SU-DHL-6 (cell line): ENCODE data around the gene MGME1.

Experiments
- H2AFZ ChIP-seq: fragments of 200-600 bp; sonication (generic); 2 replicates; pipeline ENCODE4 v1.6.1; 2014; ENCODE audit warnings: low read depth, mild to moderate bottlenecking, moderate library complexity, mixed read lengths, antibody characterized with exemption, low read length; ENCODE audit not compliant: severe bottlenecking
- H3F3A ChIP-seq: fragments of 200-600 bp; shearing (Covaris generic); 2 replicates; pipeline ENCODE4 v1.6.0; 2016; ENCODE audit warnings: antibody characterized with exemption, mild to moderate bottlenecking; ENCODE audit not compliant: insufficient read depth
- H3K27ac ChIP-seq: fragments of 200-600 bp; sonication (generic); 2 replicates; pipeline ENCODE4 v1.5.1; 2016; ENCODE audit warnings: low read depth, mild to moderate bottlenecking, low read length, moderate library complexity, mixed read lengths
- H3K27me3 ChIP-seq: fragments of 200-600 bp; sonication (generic), shearing (Covaris generic); 2 replicates; pipeline ENCODE4 v1.6.0; 2014; ENCODE audit warnings: mild to moderate bottlenecking, low read length
- H3K36me3 ChIP-seq: fragments of 200-600 bp; sonication (generic); 2 replicates; pipeline ENCODE4 v1.6.1; 2014; ENCODE audit warnings: mild to moderate bottlenecking, low read length, mixed read lengths
- H3K4me2 ChIP-seq: fragments of 300-600, 200-600 bp; shearing (Covaris generic), sonication (generic); 2 replicates; pipeline ENCODE4 v1.6.0; 2014; ENCODE audit warnings: low read length, low read depth, mild to moderate bottlenecking; ENCODE audit not compliant: poor library complexity, severe bottlenecking
- H3K4me3 ChIP-seq: fragments of 200-600 bp; sonication (generic); 2 replicates; pipeline ENCODE4 v1.5.1; 2014; ENCODE audit warnings: antibody characterized with exemption, low read length, mild to moderate bottlenecking, mixed read lengths; ENCODE audit not compliant: insufficient read depth, poor library complexity, severe bottlenecking
- H3K79me2 ChIP-seq: fragments of 200-600 bp; sonication (generic); 2 replicates; pipeline ENCODE4 v1.6.1; 2014; ENCODE audit warnings: mild to moderate bottlenecking, low read length, moderate library complexity; ENCODE audit not compliant: insufficient read depth
- H3K9ac ChIP-seq: fragments of 200-600 bp; sonication (generic); 2 replicates; pipeline ENCODE4 v1.7.0; 2014; ENCODE audit warnings: mild to moderate bottlenecking, low read length
- H3K9me2 ChIP-seq: fragments of 200-600 bp; sonication (generic); replicated peaks from 2 replicates; pipeline ENCODE4 v1.6.1; 2014; ENCODE audit warnings: low read length; ENCODE audit not compliant: insufficient read depth
- H3K9me3 ChIP-seq: fragments of 200-600 bp; sonication (generic); 2 replicates; pipeline ENCODE4 v1.6.1; 2014; ENCODE audit warnings: low read length, mixed read lengths; ENCODE audit not compliant: insufficient read depth
- H4K20me1 ChIP-seq: fragments of 200-600 bp; sonication (generic); 2 replicates; pipeline ENCODE4 v1.6.1; 2014; ENCODE audit warnings: low read depth, mild to moderate bottlenecking, antibody characterized with exemption, low read length, moderate library complexity, mixed read lengths
- CTCF ChIP-seq: fragments of 200-600 bp; sonication (generic); IDR thresholded peaks from one replicate; pipeline ENCODE4 v1.5.1; 2017; ENCODE audit warnings: antibody characterized with exemption, mild to moderate bottlenecking, low read length, moderate library complexity; ENCODE audit not compliant: insufficient read depth, poor library complexity, severe bottlenecking
- EZH2phosphoT487 ChIP-seq: fragments of 200-600 bp; sonication (generic), shearing (Covaris generic); conservative IDR thresholded peaks from 2 replicates; pipeline ENCODE4 v1.6.1; 2018; ENCODE audit warnings: mild to moderate bottlenecking, antibody characterized with exemption, low read length, moderate library complexity, mixed read lengths

The MGME1 gene

GRCh38 chr20:17963114-17963897, 5.5 kb upstream of the MGME1 start:
- peak overlapping the region; percentile 99 for H3K9ac ChIP-seq
- TF ChIP-seq CTCF (no peak), EZH2phosphoT487 (no peak)
- peaks cover 27% of the 10 kb centered on the region for H3K36me3 ChIP-seq
- peak overlapping the region; percentile 93 for H3K4me3 ChIP-seq
- no peaks in the 10 kb centered on the region for H3K27me3 ChIP-seq
- H3K9me3 ChIP-seq, result no peaks in the 10 kb centered on the region
- H3K27ac ChIP-seq, result peak overlapping the region; percentile 96
- peak overlapping the region; percentile 80 for H3K4me2 ChIP-seq
- H2AFZ ChIP-seq, result no peak overlapping the region
- peaks cover 62% of the 10 kb centered on the region for H3F3A ChIP-seq
- H3K9me2 ChIP-seq, result no peaks in the 10 kb centered on the region
- H3K79me2 ChIP-seq, result peaks cover 100% of the 10 kb centered on the region
- peaks cover 70% of the 10 kb centered on the region for H4K20me1 ChIP-seq

- peaks cover 62% of the 10 kb centered on the region for H4K20me1 ChIP-seq
- no peaks in the 10 kb centered on the region for H3K9me3 ChIP-seq
- H3F3A ChIP-seq, result peaks cover 57% of the 10 kb centered on the region
- peak overlapping the region; percentile 80 for H3K4me2 ChIP-seq
- H3K79me2 ChIP-seq, result peaks cover 96% of the 10 kb centered on the region
- no peak overlapping the region for H2AFZ ChIP-seq
- TF ChIP-seq EZH2phosphoT487 (no peak), CTCF (no peak)
- H3K36me3 ChIP-seq, result peaks cover 27% of the 10 kb centered on the region
- peak overlapping the region; percentile 93 for H3K4me3 ChIP-seq
- peak overlapping the region; percentile 96; the same call in 1 of the 2 replicates for H3K27ac ChIP-seq
- H3K9me2 ChIP-seq, result no peaks in the 10 kb centered on the region
- peak overlapping the region; percentile 99 for H3K9ac ChIP-seq
- no peaks in the 10 kb centered on the region for H3K27me3 ChIP-seq
These were observed 4.7 kb upstream of the MGME1 start for GRCh38 chr20:17964073-17964472.

GRCh38 chr20:17964632-17965031, 4.2 kb upstream of the MGME1 start:
- peaks cover 58% of the 10 kb centered on the region for H4K20me1 ChIP-seq
- peaks cover 58% of the 10 kb centered on the region for H3F3A ChIP-seq
- H3K9me3 ChIP-seq, result no peaks in the 10 kb centered on the region
- H3K4me3 ChIP-seq, result peak overlapping the region; percentile 93
- H3K36me3 ChIP-seq, result peaks cover 27% of the 10 kb centered on the region
- no peak overlapping the region for H2AFZ ChIP-seq
- no peaks in the 10 kb centered on the region for H3K9me2 ChIP-seq
- peaks cover 96% of the 10 kb centered on the region for H3K79me2 ChIP-seq
- peak overlapping the region; percentile 96; the same call in 1 of the 2 replicates for H3K27ac ChIP-seq
- H3K9ac ChIP-seq, result peak overlapping the region; percentile 99
- peak overlapping the region; percentile 80 for H3K4me2 ChIP-seq
- H3K27me3 ChIP-seq, result no peaks in the 10 kb centered on the region
- TF ChIP-seq EZH2phosphoT487 (no peak), CTCF (no peak)
